Stimulated activated CD4-positive, alpha-beta T cell treated with anti-CD3 and anti-CD28 coated beads, Interleukin-4, amount 100 ng/mL, for 1 hour (primary cell): ENCODE measurements around the gene NDUFS6.

ENCODE experiments used
- DNase-seq: peaks from one replicate; pipeline ENCODE4 v3.0.0-alpha.2; 2020

NDUFS6 gene

GRCh38 chr5:1801222-1801966 is at the start of gene NDUFS6:
Gene NDUFS6 (plus strand): TSS chr5:1801407. CDS start chr5:1801418, 11 bp downstream.
- peak; percentile 83 for DNase-seq

DNA sequence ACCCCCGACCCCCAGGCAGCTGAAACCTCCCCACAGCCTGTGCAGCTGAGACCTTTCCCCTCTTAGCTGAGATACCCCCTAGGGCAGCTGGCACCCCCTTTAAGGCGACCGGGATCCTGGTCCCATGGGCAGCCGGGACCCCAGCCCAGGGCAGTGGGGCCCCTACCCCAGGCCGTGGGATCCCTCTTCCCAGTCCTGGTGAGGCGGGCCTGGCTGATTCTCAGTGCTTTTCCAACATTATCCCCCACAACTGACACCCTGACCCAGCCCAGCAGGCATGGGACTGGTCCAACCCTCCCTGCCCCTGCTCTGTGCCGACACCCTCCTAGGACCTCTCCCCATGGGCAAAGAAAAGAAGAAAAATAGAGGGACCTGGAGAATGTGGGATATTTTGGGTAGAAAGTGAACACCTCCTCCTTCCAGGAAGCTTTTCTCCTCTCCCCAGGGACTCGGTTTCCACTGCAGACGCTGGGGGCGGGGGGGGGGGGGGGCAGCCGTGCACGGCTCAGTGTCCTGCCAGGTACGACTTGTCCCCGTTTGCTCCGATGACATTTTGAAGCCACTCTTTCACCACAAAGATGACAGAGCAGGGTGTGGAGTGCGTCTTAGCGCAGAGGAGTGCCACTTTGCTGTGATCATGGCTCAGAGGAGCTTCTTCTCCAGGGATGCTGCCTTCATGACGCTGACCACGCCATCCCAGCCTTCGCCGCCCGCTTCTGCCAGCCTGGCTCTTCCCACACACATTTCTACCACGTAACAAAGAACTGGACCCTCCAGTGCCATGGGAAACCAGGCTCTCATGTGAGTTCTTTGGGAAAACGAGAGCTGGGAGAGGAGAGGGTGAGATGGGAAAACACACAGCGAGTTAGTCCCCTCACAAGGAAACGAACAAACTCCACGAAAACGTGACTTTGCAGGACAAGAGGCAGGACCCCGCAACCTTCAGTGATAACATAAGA is 49.1 kb upstream of the NDUFS6 start:
- DNase-seq: no peak

GRCh38 chr5:1752881-1753280 is 48.3 kb upstream of the NDUFS6 start:
- no peak for DNase-seq

- no peak for DNase-seq
Measured at GRCh38 chr5:1753490-1753889, 47.7 kb upstream of the NDUFS6 start.

- DNase-seq: no peak
Measured at GRCh38 chr5:1754531-1755220, 46.5 kb upstream of the NDUFS6 start.

- DNase-seq: no peak
Measured at GRCh38 chr5:1755321-1755949, 45.8 kb upstream of the NDUFS6 start.

DNA sequence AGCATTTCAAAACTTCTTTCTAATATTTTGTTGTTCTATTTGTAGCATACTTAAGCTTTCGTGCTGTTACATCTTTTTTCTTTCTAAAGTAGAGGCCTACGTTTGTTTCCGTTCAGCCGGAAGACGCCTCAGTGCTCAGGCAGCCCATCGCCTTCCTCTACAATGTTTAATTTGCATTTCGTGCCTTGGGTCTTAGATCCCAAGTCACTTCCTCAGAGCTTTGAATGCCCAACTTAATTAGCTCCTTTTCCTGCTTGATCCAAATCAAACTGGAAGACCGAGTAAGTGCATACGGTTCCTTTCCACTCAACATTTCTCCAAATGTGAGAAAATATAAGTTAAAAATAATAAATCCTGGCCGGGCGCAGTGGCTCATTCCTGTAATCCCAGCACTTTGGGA is 44.7 kb upstream of the NDUFS6 start:
- no peak for DNase-seq

DNA sequence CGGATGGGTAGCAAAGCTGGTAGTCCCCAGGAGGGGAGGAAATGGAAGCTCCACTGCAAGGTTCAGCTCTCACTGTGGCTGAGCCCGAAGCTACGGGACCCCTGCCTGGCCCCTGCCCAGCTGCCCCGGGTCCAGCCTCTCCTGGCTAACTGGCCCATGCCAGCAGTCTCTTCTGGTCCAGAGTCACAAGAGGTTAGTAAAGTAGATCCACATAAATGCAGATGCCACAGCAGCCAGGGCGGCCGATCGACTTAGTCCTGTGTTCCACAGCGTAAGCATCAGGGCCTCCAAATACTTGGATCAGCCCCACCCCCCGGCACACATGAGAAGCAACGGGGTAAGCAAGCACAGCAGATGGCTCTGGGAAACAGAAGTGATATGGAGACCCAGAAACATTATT is 43.7 kb upstream of the NDUFS6 start:
- no peak for DNase-seq

DNA sequence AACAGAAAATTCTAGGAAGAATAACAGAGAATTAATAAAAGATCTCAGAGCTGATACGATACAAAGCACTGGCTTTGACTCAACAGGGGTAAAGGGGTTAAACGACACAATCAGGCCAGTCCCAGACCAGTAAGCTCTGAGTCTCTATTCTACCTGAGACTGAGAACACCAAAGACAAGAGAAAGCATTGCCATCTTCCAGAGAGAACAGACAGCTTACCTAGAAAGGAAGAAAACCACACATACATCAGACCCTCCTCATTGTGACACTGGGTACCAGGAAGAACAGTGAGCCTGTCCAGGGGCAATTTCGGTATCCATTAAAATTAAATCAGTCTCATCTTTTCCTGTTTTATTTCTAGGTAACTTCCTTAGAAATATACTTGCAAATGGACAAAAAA is 42.6 kb upstream of the NDUFS6 start:
- no peak for DNase-seq

GRCh38 chr5:1759378-1759970 is 41.7 kb upstream of the NDUFS6 start:
- no peak for DNase-seq

DNA sequence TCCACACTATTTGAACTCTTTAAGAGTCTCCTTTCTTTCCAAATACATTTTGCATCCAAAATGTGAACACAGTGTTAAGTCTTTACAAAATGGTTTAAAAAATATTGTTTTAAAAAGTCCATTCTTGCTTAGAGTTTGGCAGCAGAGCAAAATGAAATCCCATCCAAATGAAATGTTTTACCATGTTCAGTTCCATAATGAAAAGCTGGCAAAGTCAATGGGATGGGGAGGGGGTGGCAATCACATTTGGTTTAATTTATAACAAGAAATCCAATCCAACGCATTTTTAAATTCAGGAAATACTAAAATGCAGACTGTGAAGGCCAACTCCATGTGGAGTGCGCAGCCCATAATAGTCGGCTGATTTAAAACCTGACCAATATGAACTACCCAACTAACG is 41.0 kb upstream of the NDUFS6 start:
- no peak for DNase-seq

- DNase-seq: no peak
Measured at GRCh38 chr5:1760656-1761452, 40.4 kb upstream of the NDUFS6 start.

GRCh38 chr5:1761453-1761755 is 39.8 kb upstream of the NDUFS6 start:
- DNase-seq: no peak

DNA sequence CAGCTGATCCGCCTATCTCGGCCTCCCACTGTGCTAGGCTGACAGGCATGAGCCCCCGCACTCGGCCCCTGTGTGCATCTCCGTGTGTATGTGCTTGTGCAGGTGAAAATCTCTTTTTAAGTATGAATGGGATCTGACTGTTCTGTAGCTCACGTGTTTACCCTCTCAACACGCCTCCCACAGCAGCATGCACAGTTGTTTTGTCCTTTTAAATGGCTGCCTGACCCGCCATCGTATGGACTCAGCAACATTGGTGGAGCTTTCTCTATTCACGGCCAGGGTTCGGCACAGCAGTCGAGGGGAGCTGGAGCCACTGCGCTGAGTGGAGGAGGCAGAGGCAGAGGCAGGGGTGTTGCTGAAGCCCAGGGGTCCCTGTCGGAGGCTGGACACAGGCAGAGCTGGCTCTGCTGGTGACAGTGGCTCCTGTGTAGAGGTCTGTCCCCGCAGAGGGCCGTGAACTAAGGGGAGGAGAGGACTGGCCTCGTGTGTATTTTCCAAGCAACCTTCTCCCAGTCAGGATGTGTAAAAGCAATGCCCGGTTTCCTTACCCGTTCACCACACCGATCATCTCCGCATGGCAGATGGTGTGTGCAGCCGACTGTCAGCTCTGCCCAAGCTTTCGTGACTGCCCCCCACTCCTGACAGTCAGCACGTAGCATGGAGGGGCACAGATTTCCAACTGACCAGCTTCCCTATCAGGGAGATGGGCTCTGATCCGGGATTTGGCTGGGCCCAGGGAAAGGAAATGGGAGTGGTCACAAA is 38.9 kb upstream of the NDUFS6 start:
- no peak for DNase-seq

GRCh38 chr5:1762883-1763547 is 38.2 kb upstream of the NDUFS6 start:
- DNase-seq: no peak

DNA sequence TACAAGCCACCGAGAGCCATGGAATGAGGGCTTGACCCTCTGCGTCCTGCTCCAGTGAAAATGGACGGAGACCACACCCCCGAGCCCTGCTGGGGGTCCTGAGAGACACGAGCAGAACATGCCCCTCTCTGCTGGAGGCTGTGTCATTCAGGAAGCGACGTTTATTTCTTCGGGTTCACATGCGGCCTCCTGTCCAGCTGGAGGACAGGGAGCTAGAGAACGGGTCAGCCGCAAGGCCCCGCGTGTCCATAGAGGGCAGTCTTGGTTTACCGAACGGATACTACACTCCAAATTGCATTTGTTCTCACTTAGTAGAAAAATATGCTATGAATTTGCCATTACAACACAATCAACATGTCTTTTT is 37.7 kb upstream of the NDUFS6 start:
- peak; percentile 30 for DNase-seq

DNA sequence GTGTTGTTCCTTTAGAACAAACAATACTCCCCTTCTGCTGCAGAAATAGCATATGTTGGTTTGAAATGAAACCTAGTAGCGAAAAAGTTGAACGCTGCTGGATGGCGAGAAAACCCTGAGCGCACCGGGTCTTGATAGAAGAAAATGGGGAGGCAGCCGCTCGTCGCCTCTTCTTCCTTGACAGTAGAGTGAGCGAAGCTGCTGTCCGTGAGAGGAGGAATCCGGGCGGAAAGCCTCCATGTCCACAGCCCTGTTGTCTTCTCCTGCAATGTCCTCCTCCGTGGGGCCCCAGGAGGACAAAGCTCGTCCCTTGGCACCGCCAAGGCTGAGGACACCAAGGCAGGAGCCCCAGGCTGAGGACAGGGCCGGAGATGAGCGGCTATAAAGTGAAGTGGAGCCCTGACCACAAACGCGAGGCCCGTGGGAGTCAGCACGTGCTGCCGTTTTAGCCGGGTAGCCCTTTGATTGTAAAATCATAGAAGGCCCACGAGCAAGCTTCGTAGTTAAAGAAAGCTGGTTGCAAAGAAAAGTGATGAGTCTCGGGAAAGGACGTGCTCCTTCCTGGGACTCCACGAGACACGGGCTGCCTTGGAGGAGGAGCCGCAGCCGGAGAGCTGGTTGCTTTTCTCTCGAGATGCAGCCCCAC is 37.1 kb upstream of the NDUFS6 start:
- no peak for DNase-seq

GRCh38 chr5:1764606-1764960 is 36.6 kb upstream of the NDUFS6 start:
- DNase-seq: no peak

DNA sequence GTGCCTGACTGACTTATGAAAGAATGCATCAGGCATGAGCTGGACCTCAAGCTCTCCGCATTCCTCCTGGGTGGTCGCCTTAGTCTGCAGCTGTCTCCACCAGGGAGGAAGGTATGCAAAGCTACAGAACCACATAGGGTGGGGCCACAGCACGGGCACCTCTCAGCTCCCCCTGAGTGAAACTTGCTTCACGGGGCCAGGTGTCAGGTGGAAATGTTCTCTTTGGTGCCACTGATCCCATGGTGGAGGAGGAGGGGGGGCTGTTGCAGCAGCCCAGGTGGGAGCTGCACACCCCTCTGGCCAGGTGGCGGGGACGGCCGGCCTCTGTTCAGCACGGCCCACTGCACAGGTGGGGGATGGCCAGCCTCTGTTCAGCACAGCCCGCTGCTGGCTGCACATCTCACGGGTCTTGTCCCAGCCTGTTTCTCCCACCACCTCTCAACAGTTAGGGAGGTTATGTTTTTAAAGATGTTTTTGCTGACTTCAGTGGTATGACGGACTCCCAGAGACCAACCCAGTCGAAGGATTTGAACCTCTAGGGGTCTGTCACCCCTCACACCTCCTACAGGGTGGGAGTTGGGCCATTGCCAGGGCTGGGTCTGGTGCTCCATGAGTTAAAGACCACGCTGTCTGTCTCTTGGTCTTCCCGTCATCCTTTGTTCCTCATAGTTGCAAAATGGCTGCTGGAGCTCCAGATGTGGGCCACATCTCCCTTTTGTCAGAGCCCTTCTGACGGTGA is 35.9 kb upstream of the NDUFS6 start:
- DNase-seq: no peak

GRCh38 chr5:1765880-1766235 is 35.3 kb upstream of the NDUFS6 start:
- no peak for DNase-seq
